Lung (tissue), 12 donors: Measurements from ENCODE around the gene FHAD1. TPM values are rescaled to one million over a fixed set of nuclear protein-coding genes. Genes with fewer than 3 reads are reported as not detected.

Experiments
- ATAC-seq: fragments of 200-7000 bp; cut with Tn5 transposase; one replicate; pipeline ENCODE4 v1.9.1; 2020; ENCODE audit warnings: moderate number of reproducible peaks; ENCODE audit not compliant: insufficient read depth, low FRiP score
- DNase-seq, 3 donors: peaks; one replicate each; pipeline ENCODE4 v3.0.0-alpha.2; 2013 to 2017
- H3K27ac ChIP-seq, 2 donors: one replicate each; pipeline ENCODE4 v1.5.1; 2013; ENCODE audit warnings: mild to moderate bottlenecking in 2 of 2, moderate library complexity in 2 of 2, control low read depth in 1 of 2, inconsistent platforms in 1 of 2, low read depth in 1 of 2, low read length in 1 of 2
- H3K27me3 ChIP-seq, 3 donors: one replicate each; pipeline ENCODE4 v1.5.1; 2013; ENCODE audit warnings: low read length in 2 of 3; ENCODE audit not compliant: control insufficient read depth in 3 of 3, insufficient read depth in 3 of 3
- H3K36me3 ChIP-seq, 4 donors: one replicate each; pipeline ENCODE4 v1.5.1; 2013; ENCODE audit warnings: low read length in 4 of 4, mild to moderate bottlenecking in 1 of 4, moderate library complexity in 1 of 4; ENCODE audit not compliant: control insufficient read depth in 4 of 4, insufficient read depth in 4 of 4
- H3K4me1 ChIP-seq, 5 donors: one replicate each; pipeline ENCODE4 v1.5.1; 2013; ENCODE audit warnings: low read length in 5 of 5, mild to moderate bottlenecking in 2 of 5, moderate library complexity in 1 of 5; ENCODE audit not compliant: control insufficient read depth in 5 of 5, insufficient read depth in 5 of 5
- H3K4me3 ChIP-seq: one replicate; pipeline ENCODE4 v1.5.1; 2013; ENCODE audit warnings: mild to moderate bottlenecking, control low read depth, moderate library complexity
- H3K9ac ChIP-seq, 2 donors: one replicate each; pipeline ENCODE4 v1.5.1; 2013; ENCODE audit warnings: low read length in 2 of 2, control low read depth in 1 of 2; ENCODE audit not compliant: insufficient read depth in 1 of 2
- H3K9me3 ChIP-seq, 4 donors: one replicate each; pipeline ENCODE4 v1.5.1; 2013; ENCODE audit warnings: low read length in 3 of 4, mild to moderate bottlenecking in 1 of 4, moderate library complexity in 1 of 4; ENCODE audit not compliant: control insufficient read depth in 4 of 4, insufficient read depth in 3 of 4
- CTCF ChIP-seq: IDR thresholded peaks from 2 replicates; pipeline ENCODE4 v1.5.1; 2012; ENCODE audit warnings: mild to moderate bottlenecking; ENCODE audit errors: control extremely low read depth, extremely low read depth
- WGBS, 2 donors: extraction: QIAGEN DNeasy Blood & Tissue Kit; methylation state at CpG; one replicate each; pipeline ENCODE4 v1.1.7; 2013; 5-methylcytosine and 5-hydroxymethylcytosine counted together
- polyA plus RNA-seq, 2 donors: library from polyadenylated mRNA; stranded (reverse); fragments of 200-250 nt; gene quantifications; one replicate each; pipeline ENCODE4 v1.2.1, GENCODE V29; 2013
- total RNA-seq, 2 donors: library from RNA; depleted of rRNA in 1 of 2; stranded (reverse); fragments of >200 nt in 1 of 2; gene quantifications; one replicate each; pipeline ENCODE4 v1.2.1, GENCODE V29; 2014 to 2021
- donor health status: control.
- donor health status: control.
- donor health status: Bipolar disorder and iron deficiency.
- donor health status: healthy.
- donor health status: DM: yes; HTN: yes; CAD: no.

Gene FHAD1
- total and polyA plus RNA-seq, 4 donors, result 4.4 to 25.9 (median 9.2) TPM

- Histone ChIP-seq H3K9me3 (no peaks in the 10 kb centered on the region), H3K36me3 (no peaks in the 10 kb centered on the region), H3K4me1 (peaks cover 0 to 3% (median 0%) of the 10 kb centered on the region in 5 donors), H3K9ac (no peak overlapping the region), H3K4me3 (no peak overlapping the region), H3K27me3 (no peaks in the 10 kb centered on the region), H3K27ac (no peak overlapping the region)
- no peak for ATAC-seq
- 81 to 83% methylated on average over 4 of the region's 4 CpGs for WGBS, 2 donors
- no peak for DNase-seq
- TF ChIP-seq CTCF, result no peak
Observed at GRCh38 chr1:15350551-15351200, 103.7 kb downstream of the FHAD1 start.

- TF ChIP-seq CTCF, result no peak
- 76 to 80% methylated on average over 4 of the region's 4 CpGs for WGBS, 2 donors
- H3K4me3 ChIP-seq, result no peak overlapping the region
- H3K27me3 ChIP-seq, result no peaks in the 10 kb centered on the region
- peaks cover 0 to 3% (median 0%) of the 10 kb centered on the region in 5 donors for H3K4me1 ChIP-seq
- H3K9ac ChIP-seq, result no peak overlapping the region
- DNase-seq, result no peak
- H3K9me3 ChIP-seq, result no peaks in the 10 kb centered on the region
- H3K36me3 ChIP-seq, result no peaks in the 10 kb centered on the region
- H3K27ac ChIP-seq, result no peak overlapping the region
- ATAC-seq, result no peak
Observed at GRCh38 chr1:15351310-15351709, 104.3 kb downstream of the FHAD1 start.

- H3K27ac ChIP-seq, result no peak overlapping the region
- no peak overlapping the region for H3K9ac ChIP-seq
- no peaks in the 10 kb centered on the region for H3K36me3 ChIP-seq
- ATAC-seq (no peak), DNase-seq (no peak)
- no peaks in the 10 kb centered on the region for H3K9me3 ChIP-seq
- WGBS, 2 donors, result 64% methylated on average over 12 of the region's 12 CpGs
- no peak for TF ChIP-seq CTCF
- H3K4me1 ChIP-seq, result peaks cover 0 to 3% (median 0%) of the 10 kb centered on the region in 5 donors
- no peaks in the 10 kb centered on the region for H3K27me3 ChIP-seq
- H3K4me3 ChIP-seq, result no peak overlapping the region
Observed at GRCh38 chr1:15352128-15352957, 105.3 kb downstream of the FHAD1 start.
